GM21528 (cell line): ENCODE results near the gene RASAL3.
A peak's percentile ranks its signal among the peaks of the same experiment; 100 is the strongest.

Source experiments
- ATAC-seq: cut with Tn5 transposase; IDR thresholded peaks from one replicate; pipeline ENCODE4 v1.9.1; 2021; ENCODE audit warnings: mild to moderate bottlenecking, moderate library complexity; ENCODE audit not compliant: unreplicated experiment, low FRiP score

Gene RASAL3

DNA sequence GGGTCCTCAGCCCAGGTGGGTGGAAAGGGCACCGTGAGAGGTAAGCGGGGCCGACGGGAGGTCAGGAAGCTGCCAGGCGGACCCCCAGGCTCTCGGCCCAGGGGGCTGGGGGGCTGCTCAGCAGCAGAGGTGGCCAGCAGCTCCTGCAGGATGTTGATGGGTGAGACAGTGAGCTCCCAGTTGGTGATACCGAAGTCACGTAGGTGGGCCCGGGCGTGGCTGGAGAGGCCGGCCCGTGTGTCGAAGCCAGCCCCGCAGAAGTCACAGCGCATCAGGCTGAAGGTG is 27.6 kb downstream of the RASAL3 start:
- no peak for ATAC-seq

DNA sequence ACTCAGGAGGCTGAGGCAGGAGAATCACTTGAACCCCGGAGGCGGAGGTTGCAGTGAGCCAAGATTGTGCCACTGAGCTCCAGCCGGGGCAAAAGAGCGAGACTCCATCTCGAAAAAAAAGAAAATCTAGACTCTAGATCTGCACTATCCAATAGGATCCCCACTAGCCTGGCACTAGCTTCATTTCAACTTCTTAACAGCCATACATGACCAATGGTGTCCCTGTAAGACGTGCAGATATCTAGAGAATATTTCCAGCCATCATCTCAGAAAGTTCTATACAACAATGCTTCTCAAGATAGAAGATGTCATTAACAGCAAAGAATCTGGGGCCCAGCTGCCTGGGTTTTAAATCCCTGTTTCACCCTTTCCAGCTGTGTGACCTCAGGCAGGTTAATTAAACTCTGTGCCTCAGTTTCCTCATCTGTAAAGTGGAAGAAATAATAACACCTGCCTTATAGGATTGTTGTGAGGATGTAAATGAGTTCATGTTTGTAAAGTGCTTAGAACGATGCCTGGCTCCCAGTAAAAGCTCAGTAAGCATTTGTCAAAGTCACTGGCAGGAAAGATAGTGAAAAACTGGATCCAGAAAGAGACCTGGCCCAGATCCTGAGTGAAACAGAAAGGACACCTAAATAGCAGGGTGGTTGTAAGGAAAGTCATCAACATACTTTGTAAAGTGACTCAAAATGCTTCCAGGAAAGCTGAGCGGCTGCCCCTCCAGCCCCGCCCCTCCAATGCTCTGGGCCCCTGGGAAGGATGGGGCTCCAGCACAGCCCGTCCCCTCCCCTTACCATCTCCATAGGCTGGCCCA is 28.1 kb downstream of the RASAL3 start:
- ATAC-seq, result no peak

DNA sequence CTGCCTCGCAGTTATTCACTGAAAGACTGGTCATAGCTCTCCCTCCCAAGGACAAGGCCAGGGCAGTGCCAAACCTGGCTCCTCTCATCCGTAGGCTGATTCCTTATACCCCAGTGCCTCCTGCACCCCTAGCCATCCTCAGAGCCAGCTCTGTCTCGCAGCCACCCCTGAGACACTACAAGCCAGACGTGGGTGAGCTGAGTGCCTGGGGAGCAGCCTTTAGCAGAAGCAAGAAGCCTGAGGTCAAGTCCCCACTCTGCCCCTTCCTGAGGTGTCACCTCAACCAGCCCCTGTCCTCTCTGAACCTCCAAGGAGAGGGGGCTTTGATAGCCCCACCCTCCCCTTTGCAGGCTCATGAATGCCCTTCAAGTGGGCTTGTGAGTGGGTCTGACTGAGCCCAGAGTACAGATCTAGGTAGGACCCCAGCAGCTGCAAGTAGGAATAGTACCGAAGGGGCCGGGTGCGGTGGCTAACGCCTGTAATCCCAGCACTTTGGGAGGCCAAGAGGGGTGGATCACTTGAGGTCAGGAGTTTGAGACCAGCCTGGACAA is 30.8 kb downstream of the RASAL3 start:
- ATAC-seq, result no peak

DNA sequence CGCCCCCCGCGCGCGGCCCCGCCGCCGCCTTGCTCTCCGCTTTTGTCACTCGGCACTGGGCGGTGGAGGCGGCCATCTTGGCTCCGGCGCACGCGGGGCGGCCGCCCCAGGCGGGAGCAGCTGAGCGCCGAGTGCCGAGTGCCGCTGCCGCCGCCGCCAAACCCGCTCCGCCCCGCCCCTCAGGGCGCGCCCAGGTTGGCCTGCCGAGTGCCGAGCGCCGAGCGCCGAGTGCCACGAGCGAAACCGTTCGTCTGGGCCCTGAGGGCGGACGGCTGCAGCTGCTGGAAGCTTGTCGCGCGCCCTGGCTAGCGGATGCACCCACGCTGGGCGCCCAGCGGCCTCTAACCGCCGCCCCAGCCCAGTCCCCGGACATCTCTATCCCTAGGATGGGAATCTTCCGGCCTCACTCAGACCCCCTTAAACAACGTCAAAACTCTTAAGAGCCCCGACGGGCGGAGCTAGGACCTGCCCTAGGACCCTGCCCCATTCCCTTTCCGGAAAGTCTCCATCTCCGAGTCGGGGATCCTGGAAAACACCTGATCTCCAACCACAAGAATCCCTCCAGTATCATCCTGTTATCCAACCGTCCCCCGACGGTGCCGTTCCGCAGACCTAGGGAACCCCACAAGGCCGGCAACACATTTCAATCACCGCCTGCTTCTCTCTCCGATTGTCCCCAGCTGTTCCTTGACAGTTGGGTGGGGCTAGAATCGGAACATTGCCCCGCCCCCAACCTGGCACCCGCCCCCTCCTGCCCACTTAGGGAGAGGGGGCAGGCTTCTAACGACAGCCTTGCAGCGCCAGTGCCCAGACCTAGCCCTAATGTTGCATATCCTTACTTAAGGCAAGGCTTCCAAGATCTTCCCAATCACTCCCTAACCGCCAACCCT is 31.5 kb downstream of the RASAL3 start:
- ATAC-seq, result peak; percentile 50

DNA sequence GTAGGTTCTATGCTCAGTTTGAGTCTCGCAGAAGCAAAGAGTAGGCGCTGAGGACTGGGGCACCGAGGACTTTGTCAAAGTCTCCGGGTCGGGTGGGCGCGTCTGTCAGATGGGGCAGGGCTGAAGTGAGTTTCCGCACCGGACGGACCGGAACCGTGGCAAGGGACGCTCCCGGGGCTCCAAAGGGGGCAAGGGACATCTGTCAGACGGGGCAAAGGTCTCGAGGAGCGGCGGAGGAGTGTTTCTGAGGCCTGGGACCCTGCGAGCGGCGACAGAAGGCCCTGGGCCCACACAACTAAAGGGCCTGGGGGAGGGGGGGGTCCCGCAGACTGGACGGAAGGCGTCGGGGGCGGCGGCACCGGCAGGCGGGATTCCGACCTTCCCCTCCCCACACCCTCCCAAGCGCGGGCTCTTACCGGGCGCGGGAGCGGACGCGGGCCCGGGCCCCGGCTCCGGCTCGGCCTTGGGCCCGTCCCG is 32.3 kb downstream of the RASAL3 start:
- ATAC-seq, result no peak

DNA sequence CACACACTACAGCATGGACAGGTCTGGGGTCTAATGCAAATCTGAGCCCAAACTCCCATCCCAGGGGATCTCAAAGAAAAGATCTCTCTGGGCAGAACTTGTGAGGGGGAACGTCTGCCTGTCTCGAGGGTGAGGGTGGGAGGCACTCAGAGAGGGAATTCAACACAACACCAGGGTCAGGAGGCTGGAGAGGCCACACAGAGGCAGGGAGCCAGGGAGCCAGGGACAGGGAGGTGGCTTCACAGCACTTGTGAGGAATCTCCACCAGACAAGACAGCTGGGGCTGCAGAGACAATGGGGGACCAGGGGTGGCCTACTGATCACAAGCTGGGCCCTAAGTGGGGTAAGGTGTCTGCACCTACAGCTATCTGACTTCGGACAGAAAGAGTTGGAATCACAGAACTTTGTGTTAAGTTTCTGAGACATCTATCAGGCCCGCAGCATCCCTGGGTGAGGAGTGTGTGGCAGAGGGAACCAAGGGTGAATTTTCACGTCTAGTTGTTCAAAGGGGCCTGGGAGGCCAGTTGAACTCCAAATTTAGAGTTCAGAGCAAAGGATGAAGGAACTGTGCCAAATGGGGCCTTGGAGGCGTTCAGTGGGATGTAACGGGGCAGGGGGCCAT is 32.8 kb downstream of the RASAL3 start:
- ATAC-seq, result no peak

DNA sequence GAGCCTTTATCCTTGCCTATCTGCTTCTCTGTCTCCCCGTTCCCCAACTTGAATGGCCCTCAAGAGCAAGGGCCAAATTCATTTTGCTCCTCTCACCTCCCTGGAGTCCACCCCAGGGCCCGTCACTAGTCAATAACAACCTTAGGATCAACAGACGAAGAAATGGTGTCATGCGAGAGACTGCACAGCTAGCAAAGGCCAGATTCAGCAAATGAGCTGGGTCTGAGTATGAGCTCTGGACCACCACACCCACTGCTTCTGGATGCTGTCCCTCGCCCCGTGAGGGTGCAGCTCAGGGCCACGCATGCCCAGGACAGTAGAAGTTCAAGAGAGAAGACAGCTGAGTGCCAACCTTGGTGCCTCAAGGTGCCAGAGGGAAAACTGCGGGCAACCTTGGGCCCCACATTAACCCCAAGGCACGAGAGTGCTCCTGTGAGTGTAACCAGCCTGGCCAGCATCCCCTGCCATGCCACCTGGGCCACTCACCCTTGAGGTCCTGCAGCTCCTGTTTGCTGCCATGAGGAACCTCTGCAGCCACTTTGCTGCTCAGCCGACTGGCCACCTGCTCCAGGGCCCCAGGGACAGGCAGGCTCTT is 33.7 kb downstream of the RASAL3 start:
- ATAC-seq, result no peak

DNA sequence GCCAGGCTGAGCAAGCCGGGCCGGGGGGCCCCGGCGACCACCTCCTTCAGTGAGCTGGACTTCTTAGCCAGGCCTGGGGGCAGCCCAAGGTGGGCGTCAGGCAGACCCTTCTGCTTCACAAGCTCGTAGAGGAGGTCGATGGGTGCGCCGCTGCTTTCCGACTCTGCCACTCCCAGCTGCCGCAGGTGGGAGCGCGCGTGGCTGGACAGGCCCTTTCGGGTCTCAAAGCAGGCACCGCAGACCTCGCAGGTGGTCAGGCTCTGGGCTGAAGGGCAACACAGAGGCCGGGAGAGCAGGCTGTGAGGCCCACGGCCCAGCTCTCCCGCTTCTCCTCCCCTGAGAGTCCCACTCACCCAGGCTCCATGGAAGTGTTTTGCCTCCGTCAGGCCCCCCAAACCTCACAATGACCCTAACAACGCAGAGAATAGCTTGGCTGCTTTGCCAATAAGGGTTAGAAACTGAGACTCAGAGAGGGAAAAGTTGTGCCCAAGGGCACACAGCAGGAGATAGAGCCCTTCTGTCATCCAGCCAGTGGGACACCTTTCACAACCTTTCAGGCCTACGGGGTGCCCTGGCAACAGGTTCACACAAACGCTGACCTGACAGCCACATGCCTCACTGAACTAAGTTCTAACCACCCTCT is 34.4 kb downstream of the RASAL3 start:
- ATAC-seq, result no peak

DNA sequence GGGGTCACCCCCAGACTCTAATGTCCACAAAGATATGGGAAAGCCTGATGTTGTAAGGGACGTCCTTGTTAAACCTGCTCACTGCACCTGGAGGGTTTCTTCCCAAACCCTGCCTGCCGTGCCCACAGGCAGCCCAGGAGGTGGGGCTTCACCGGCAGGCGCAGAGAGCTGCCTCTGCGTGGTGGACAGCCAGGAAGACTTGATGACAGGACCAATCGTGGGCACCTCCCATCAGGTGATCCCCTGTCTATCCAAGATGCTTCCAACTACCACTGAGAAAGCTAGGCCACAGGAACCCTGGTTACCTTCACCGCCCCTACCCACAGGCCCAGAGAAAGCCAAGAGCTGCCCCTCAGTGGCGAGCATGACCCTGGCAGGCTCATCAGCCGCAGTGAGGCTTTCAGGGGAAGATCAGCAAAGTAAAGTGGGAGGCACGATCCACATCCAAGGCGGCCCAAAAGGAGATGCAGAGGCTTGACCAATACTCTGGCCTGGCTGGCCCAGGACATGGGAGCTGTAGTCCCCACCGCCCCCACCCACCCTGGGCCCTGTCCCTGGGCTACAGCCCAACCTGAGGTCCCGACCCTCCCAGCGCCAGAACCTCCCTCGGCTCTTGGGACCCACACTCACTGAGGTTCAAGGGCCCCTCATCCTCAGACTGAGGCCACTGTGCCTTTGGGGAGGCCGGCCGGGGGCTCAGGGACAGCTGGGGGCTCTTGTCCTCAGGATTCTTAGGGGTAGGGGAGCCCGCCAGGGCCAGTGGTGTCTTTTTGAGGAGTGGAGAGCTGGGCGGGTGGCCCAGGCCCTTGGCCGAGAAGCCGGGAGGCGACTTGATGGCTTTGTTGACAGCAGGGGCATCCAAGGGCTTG is 35.2 kb downstream of the RASAL3 start:
- no peak for ATAC-seq

DNA sequence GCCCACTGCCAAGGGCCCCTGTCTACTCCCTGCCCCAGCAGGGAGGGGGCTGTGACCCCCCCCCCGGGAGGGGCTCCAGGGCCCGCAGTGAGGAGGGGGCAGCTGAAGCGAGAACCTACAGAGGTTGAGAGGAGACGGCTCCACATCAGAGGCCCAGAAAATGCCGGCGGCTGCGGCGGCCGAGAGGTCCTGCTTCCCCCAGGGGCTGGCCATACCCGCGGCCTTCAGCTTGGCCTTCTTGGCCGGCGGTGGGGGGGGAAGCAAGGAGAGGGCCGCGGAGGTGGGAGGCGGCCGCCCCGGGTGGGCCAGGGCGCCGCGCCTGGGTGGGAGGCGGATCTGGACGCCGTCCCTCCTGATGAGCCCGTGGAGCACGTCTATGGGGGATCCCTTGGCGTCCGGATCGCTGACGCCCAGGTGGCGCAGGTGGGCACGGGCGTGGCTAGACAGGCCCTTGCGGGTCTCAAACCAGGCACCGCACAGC is 36.3 kb downstream of the RASAL3 start:
- no peak for ATAC-seq

DNA sequence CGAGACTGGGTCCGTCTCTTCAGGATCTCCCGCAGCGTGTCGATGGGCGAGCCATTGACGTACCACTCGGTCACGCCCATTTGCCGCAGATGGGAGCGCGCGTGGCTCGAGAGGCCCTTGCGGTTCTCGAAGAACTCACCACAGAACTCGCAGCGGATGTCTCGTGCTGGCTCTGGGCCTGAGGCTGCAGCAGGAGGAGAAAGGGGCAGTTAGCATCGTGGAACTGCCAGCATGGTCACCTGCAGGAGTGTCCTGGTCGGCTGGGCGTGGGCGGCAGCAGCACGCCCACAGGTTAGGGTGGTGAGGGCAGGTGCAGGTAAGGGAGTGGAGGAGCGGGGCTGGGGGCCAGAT is 37.0 kb downstream of the RASAL3 start:
- no peak for ATAC-seq

DNA sequence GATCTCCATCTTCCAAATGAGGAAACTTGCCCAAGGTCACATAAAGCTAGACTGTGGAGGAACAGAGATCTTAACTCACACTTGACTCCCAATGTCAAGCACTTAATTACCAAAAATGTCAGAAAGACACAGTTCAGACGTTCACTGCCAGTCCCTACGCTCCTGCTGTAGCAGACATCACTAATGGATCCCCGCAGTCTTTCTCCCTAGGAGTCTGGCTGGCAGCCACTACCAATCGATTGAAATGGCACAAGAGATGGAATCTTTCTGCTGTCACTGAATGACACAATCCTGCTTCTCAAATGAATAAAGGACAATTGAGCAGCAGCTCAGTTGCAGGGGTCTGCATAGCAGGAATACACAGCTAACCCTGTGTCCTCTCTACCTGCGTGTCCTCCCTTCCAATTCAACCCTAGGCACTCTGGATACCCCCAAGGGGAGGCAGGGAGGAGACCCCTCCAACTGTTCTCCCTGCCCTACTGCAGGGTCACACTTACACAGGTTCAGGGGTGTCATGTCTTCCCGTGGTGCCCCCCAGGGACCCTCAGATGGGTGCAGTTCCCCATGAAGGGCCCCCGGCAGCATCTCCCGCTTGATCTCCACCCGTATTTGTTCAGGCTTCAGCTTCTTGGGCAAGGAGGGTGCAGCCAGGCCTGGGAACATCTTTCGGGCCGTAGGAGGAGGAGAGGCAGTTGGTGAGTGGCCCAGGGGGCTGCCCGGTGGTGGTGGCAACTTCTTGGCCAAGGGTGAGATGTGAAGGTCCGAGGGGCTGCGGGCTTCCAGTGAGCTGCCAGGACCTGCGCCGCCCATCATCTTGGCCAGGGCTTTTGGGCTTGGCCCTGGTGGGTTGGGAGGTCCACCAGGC is 37.6 kb downstream of the RASAL3 start:
- no peak for ATAC-seq

DNA sequence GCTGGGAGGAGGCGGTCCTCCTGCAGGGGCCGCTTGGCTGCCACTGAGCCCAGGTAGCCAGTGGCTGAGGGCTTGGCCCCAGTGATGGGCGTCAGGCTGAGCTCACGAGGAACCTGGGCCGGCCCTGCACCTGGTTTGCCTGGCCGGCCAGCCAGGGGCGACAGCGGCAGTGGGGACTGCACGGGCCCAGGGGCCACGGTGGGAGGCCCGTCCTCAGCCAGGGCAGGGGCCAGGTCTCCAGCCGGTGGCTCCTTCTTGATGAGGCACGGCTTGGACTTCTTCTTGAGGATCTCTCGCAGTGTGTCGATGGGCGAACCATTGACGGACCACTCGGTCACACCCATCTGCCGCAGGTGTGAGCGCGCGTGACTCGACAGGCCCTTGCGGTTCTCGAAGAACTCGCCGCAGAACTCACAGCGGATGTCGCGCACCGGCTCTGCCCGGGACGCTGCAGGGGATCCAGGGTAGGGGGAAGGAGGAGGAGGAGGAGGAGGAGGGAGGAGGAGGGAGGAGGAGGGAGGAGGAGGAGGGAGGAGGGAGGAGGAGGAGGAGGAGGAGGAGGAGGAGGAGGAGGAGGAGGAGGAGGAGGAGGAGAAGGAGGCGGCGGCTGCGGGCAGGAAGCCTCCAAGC is 38.9 kb downstream of the RASAL3 start:
- no peak for ATAC-seq

DNA sequence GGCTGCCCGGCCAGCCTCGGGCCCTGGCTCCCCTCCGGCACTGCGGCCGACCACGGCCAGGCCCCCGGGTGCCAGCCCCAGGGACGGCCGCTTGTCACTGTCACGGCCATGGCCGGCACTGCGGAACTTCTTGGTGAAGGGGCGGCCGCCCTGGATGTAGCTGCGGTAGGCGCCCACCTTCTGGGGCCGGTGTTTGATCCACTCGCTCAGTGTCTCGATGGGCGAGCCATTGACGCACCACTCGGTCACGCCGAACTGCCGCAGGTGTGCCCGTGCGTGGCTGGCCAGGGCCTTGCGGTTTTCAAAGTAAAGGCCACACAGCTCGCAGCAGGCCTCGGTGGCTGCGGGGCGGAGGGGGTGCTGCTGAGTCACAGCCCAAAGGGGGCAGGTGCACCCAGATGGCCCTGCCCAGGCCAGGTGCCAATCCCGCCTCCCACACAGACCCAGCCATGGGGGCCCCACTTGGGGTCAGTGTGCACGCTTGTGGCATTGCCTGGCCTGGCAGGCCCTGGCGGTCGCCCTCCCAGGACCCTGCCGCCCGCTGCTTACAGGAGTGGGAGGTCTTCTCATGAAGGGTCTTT is 39.6 kb downstream of the RASAL3 start:
- no peak for ATAC-seq

DNA sequence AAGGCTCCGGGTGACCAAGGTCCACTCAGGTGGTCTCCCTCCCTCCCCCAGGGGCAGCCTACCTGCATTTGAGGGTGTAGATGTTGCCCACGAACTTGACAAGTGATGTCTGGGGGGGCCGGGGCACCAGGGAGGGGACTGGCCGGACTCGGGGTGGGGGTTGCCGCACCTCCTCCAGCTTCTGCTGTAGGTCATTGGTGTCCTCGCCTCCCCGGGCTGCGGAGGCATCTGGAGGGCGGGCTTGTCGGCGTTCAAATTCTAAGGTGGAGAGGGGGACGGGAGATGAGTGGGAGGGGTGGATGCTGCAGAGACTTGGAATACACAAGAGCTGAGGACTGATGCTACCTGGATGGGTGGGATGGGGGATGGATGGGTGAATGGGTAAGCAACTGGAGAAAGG is 40.2 kb downstream of the RASAL3 start:
- no peak for ATAC-seq

DNA sequence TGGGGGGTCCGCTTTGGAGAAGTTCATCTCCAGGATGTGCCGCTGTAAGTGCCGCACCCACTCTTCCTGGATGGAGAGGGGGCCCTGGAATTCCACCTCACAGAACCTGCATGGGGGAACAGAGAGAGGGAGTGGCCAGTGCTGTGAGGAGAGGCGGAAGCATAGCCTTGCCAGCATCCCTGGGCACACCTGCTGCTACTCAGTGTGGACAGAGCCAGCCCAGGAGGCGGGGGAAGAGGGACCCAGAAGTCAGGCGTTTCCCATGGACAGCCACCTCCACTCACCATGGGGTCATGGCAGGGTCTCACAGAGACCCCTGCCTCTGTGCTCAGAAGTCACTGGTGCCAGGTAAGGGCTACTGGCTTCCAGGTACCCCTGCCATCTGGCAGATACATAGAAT is 41.2 kb downstream of the RASAL3 start:
- ATAC-seq, result no peak

DNA sequence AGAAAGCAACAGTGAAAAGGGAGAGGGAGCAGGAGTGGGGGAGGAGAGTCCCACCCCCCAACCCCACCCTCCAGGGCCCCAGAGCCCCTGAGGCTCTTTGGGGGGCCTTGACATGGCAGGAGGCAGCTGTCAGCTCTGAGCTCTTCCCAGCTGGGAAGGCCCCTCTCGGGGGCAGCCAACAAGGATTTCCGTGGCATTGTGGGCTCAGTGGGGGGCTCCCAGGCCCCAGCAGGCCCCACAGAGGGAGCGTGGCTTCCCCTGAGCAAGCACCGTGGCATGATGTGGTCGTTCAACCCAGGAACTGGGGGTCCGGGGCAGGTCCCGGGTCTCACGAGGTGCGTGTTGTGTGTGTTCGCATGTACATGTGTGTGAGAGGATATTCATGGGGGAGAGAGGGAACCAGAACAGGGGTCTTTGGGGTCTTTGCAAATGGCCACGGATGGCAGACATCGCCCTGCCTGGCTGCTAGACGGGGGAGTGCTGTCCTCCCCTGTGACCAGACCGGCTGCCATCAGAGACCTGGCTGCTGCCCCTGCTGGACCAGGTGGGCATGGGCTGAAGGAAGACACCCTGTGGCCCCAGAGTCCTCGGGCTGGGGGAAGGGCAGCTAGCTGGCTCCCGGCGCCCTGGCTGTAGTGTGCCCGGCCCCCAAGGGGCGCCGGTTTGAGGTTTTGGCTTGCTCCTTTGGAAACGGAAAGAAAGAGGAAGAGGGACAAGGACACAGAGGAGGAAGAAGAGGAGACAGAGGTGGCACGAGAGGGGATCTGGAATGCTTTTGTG is 41.9 kb downstream of the RASAL3 start:
- ATAC-seq, result no peak
